Measurements from ENCODE around the gene TOPAZ1.
"Not testable (repeated sequence)": the region's sequence is repeated elsewhere in the genome, so short reads cannot be mapped to it uniquely, and the experiment has no call there.

The TOPAZ1 gene

DNA sequence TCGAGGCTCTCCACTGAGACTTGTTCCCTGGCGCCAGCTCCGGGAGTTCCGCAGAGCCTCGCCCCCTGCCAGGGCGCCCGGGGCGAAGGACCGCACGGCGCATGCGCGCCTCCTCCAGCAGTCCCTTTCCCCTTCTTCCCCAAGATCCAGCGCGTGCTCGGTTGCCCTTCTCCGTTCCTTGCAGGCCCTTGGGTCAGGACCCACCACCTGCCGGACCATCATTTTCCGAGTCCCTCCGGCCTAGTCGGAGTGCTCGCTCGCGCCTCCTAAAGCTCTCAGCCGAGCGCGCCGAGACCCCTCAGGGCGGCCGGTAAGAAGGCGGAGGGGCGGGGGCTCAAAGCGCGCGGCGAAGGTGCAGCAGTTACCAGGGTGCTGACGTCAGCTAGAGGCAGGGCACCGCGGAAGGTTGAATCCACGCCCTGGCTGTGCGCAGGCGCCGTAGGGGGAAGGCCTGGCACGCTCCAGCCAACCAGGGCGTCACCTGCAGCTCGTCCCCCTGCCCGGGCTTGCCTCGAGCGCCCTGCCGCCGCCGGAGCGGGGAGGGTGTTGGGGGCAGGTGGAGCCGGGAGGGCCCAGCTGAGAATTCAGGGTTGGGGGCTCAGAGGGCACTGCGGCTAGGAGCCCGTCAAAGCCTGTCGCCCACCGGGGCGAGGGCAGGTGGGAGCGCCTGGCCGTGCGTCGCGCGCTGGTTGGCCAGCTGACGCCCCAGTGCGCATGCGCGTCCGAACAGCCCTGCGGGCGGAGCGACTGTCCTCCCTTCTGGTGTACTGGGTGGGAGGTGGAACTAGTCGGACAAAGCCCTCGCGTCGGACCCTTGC is 96.5 kb downstream of the TOPAZ1 start, which contains the start of gene TCAIM:
TSS of gene TCAIM (plus strand) at position 757 of the 818 bp plus-strand sequence. CDS start 16,017 bp downstream, outside the sequence.
- peak; percentile 99 for DNase-seq

GRCh38 chr3:44338828-44339127 is 97.1 kb downstream of the TOPAZ1 start:
- no peak for DNase-seq

GRCh38 chr3:44339181-44340057 is 97.7 kb downstream of the TOPAZ1 start:
- no peak for DNase-seq

- DNase-seq = no peak
Observed at GRCh38 chr3:44340058-44340395, 98.3 kb downstream of the TOPAZ1 start.

DNA sequence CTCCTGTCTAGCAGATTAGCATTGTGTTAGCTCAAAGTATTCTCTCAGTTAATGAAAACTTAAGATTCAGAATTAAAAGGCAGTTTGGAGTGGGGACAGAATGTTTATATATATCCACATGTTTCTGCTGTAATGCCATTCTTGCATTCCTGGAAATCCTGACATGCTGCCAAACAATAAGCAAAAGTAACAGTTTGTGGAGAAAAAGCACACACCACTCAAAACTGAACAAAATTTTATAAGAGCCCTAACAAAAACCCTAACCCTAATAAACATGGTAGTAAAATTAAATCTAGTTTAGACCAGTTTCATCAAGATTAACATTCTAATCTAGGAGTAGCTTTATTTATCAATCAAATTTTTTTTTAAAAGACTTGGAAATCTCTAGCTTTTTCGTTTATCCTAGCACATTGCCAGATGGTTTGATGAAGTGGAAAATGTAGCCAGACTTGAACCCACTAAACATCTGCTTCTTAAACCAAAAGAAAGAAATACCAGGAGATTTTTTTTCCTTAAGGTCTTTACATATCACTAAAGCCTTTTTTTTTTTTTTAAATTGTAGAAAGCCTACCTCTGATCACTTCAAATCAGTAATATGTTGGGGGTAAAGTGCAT is 100.6 kb downstream of the TOPAZ1 start:
- no peak for DNase-seq

GRCh38 chr3:44343421-44343820 is 101.7 kb downstream of the TOPAZ1 start:
- no peak for DNase-seq

GRCh38 chr3:44346590-44346989 is 104.9 kb downstream of the TOPAZ1 start:
- DNase-seq = not testable (repeated sequence)

GRCh38 chr3:44348993-44349392 is 107.3 kb downstream of the TOPAZ1 start:
- DNase-seq = no peak

GRCh38 chr3:44353355-44353924 is 111.8 kb downstream of the TOPAZ1 start:
- DNase-seq = no peak

GRCh38 chr3:44355362-44356033 is 113.8 kb downstream of the TOPAZ1 start:
- no peak for DNase-seq

- DNase-seq = no peak
Observed at GRCh38 chr3:44359146-44359751, 117.6 kb downstream of the TOPAZ1 start.

DNA sequence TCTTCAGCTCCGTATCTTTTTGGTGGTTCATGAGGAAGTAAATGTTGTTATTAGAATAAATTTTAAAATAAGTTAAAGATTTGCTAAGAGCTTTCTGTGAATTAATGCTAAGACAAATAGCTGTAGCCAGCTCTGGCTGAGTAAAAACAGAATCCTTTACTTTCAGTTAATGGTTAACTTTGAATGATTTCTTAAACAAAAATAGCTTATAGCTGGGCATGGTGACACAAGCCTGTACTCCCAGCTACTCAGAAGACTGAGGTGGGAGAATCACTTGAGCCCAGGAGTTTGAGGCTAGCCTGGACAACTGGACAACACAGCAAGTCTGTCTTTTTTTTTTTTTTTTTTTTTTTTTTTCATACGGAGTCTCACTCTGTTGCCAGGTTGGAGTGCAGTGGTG is 121.9 kb downstream of the TOPAZ1 start:
- no peak for DNase-seq

DNA sequence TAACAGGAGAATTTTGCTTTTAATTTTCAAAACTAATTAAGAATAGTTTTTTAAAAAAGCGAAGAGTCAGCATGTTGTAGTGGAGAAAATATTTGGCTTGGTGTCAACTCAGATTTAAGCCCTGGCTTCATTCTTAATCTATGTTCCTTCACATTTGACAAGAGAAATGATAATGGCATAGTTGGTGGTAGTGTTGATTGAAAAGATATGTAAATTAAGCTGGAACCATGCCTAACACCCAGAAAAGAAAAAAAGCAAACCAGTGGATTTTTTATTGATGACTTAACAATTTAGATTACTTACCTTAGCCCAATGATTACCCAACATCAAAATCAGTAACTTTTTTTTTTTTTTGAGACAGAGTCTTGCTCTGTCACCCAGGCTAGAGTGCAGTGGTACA is 124.3 kb downstream of the TOPAZ1 start:
- DNase-seq = no peak

DNA sequence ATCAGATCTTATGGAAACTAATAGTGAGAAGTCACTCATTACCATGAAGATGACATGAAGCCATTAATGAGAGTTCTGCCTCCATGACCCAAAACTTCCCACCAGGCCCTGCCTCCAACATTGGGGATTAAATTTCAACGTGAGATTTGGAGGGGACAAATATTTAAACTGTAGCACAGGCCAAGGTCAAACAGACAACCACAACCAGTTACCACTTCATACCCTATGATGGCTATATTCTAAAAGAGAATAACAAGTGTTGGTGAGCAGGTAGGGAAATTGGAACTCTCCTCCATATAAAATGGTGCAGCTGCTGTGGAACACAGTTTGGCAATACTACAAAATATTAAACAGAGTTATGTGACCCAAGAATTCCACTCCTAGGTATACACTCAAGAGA is 133.8 kb downstream of the TOPAZ1 start:
- no peak for DNase-seq

All from stimulated activated CD4-positive, alpha-beta T cell treated with anti-CD3 and anti-CD28 coated beads, Interleukin-4, amount 100 ng/mL, for 1 hour (primary cell).